ENCODE measurements around the gene KDM4C.

Gene KDM4C

DNA sequence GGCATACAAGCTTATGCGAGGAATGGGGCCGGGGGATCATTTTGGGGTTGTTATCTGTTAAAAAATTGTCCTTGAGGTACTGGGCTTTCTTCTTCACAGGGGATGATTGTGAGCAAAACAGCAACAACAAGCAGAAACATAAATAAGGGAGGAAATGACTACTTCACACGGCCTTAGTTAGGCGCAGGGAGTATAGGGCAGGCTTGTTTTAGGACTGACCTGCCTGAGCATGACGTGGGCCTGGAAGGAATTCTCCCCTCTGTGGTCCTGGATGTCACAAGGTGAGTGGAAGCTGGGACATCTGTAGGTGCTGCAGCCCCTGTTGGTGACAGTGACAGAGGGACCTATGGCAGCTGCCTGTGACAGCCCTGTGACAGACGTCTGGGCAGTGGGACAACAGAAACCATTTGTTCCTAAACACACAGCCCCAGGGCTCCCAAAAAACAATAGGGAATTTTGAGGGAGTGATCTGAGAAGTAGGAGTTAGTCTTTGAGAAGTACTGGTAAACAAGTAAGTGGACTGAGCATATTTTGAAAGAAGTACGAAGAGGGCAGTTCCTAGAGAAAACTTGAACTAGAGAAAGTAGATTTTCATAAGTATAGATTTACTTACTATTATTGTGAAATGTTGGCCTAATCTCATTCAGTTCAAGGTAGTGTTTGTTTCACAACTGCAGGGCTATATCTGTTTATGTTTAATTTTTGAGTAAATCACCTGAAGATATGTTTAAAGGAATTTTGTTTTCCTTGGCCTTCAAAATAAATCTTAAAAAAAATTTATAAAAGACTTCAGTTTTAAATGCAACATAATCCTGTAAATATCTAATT, 113.1 kb downstream of the KDM4C start:
- H3K9ac ChIP-seq (ENCODE audit: low read depth in 1 of 2, low read length in 2 of 2): no peak overlapping the region
- H3K4me1 ChIP-seq (ENCODE audit: control insufficient read depth in 2 of 2, insufficient read depth in 2 of 2, low read length in 2 of 2): no peaks in the 10 kb centered on the region
- peaks cover 3 to 8% of the 10 kb centered on the region in 2 donors for H3K36me3 ChIP-seq (ENCODE audit: control insufficient read depth in 2 of 2, insufficient read depth in 2 of 2, low read length in 2 of 2)
- no peak overlapping the region for H3K4me3 ChIP-seq (ENCODE audit: low read length in 2 of 2)
- H3K27me3 ChIP-seq (ENCODE audit: control insufficient read depth in 2 of 2, insufficient read depth in 2 of 2, low read length in 2 of 2): no peaks in the 10 kb centered on the region
- no peak overlapping the region for H3K27ac ChIP-seq (ENCODE audit: low read depth in 2 of 2, low read length in 2 of 2)
- no peaks in the 10 kb centered on the region for H3K9me3 ChIP-seq (ENCODE audit: control insufficient read depth in 2 of 2, low read length in 2 of 2)

GRCh38 chr9:6873857-6874256, 116.1 kb downstream of the KDM4C start:
- Histone ChIP-seq H3K9me3 (ENCODE audit: control insufficient read depth in 2 of 2, low read length in 2 of 2) (no peaks in the 10 kb centered on the region), H3K4me3 (ENCODE audit: low read length in 2 of 2) (no peak overlapping the region), H3K9ac (ENCODE audit: low read depth in 1 of 2, low read length in 2 of 2) (no peak overlapping the region), H3K36me3 (ENCODE audit: control insufficient read depth in 2 of 2, insufficient read depth in 2 of 2, low read length in 2 of 2) (no peaks in the 10 kb centered on the region), H3K4me1 (ENCODE audit: control insufficient read depth in 2 of 2, insufficient read depth in 2 of 2, low read length in 2 of 2) (no peaks in the 10 kb centered on the region), H3K27me3 (ENCODE audit: control insufficient read depth in 2 of 2, insufficient read depth in 2 of 2, low read length in 2 of 2) (no peaks in the 10 kb centered on the region), H3K27ac (ENCODE audit: low read depth in 2 of 2, low read length in 2 of 2) (no peak overlapping the region)

DNA sequence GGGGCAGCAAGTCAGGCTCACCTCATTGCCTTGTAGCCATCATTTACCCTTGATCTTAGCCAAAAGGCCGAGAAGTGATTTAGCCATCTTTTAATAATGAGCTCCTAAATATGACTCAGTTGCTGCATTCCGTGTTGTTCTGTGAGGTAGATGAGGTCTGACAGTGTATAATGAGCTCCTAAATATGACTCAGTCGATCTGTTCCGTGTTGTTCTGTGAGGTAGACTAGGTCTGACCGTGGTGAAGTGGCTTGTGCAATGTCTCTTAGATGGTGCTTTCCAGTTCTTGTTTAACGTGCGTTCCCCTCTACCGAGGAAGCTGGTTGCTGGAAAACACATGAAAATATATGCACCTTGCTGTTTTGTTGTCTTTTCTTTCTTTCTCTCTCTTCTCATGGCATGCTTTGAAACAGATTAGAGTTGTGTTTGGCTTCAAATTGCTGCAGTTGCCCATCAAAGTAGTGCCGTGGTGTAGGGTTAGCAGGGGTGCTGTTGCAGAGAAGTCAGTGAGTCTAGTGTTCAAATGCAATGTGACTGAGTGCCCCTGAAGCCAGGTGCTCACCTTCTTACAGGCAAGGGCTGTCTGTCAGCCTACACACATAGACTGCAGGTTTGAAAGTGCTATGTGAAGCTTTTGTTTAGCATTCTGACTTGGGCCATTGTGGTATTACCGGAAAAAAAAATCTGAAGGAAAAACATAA, 118.6 kb downstream of the KDM4C start:
- H3K9ac ChIP-seq (ENCODE audit: low read depth in 1 of 2, low read length in 2 of 2): no peak overlapping the region
- H3K27ac ChIP-seq (ENCODE audit: low read depth in 2 of 2, low read length in 2 of 2): no peak overlapping the region
- H3K27me3 ChIP-seq (ENCODE audit: control insufficient read depth in 2 of 2, insufficient read depth in 2 of 2, low read length in 2 of 2): no peaks in the 10 kb centered on the region
- H3K9me3 ChIP-seq (ENCODE audit: control insufficient read depth in 2 of 2, low read length in 2 of 2): no peaks in the 10 kb centered on the region
- H3K36me3 ChIP-seq (ENCODE audit: control insufficient read depth in 2 of 2, insufficient read depth in 2 of 2, low read length in 2 of 2): peaks cover 0 to 6% of the 10 kb centered on the region in 2 donors
- H3K4me3 ChIP-seq (ENCODE audit: low read length in 2 of 2): no peak overlapping the region
- no peaks in the 10 kb centered on the region for H3K4me1 ChIP-seq (ENCODE audit: control insufficient read depth in 2 of 2, insufficient read depth in 2 of 2, low read length in 2 of 2)

DNA sequence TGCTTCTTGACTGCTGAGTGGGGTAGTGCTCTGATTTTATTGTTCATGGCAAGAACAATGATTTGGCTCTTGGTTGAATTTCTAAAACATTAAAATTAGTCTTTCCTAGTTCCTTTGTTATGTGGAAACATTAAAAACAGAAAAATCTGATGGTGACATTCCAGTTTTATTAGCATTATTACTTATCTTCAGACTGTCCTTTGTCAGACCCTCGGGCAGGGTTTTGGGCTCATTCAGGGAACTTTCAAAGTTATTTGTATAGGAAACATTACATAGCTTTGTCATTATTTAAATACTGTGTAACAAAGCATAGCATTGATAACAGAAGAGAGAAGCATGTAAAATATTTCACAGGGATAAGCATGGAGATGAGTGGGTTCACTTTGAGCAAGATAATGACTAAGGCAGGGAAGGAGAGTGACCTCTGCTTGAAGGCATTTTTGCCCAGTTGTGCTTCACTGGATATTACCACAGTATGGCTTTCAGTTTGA, 119.9 kb downstream of the KDM4C start:
- H3K36me3 ChIP-seq (ENCODE audit: control insufficient read depth in 2 of 2, insufficient read depth in 2 of 2, low read length in 2 of 2): peaks cover 0 to 6% of the 10 kb centered on the region in 2 donors

DNA sequence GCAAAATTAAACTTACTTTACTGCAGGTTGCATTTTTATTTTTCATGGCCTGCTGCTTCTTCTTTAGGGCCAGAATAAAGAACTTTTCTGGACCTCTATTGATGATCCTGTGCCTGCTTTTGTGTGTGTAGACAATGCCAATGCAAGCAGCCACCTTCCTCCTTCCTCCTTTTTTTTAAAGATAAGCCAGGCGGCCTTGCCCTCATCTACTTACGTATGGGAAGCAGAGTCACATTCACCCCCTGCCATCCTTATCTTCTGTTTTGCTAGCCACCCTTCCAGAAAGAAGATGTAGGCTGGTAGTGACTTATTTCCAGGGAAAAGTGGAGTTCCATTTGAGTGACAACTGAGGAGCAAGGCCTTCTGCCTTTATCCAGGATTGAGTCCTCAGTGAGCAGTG, 122.9 kb downstream of the KDM4C start:
- Histone ChIP-seq H3K27me3 (ENCODE audit: control insufficient read depth in 2 of 2, insufficient read depth in 2 of 2, low read length in 2 of 2) (no peaks in the 10 kb centered on the region), H3K4me1 (ENCODE audit: control insufficient read depth in 2 of 2, insufficient read depth in 2 of 2, low read length in 2 of 2) (no peaks in the 10 kb centered on the region), H3K4me3 (ENCODE audit: low read length in 2 of 2) (no peak overlapping the region), H3K9me3 (ENCODE audit: control insufficient read depth in 2 of 2, low read length in 2 of 2) (no peaks in the 10 kb centered on the region), H3K36me3 (ENCODE audit: control insufficient read depth in 2 of 2, insufficient read depth in 2 of 2, low read length in 2 of 2) (peaks cover 0 to 6% of the 10 kb centered on the region in 2 donors), H3K27ac (ENCODE audit: low read depth in 2 of 2, low read length in 2 of 2) (no peak overlapping the region), H3K9ac (ENCODE audit: low read depth in 1 of 2, low read length in 2 of 2) (no peak overlapping the region)

More for the DNA sequence above, 119.9 kb downstream of the KDM4C start:
- Histone ChIP-seq H3K27ac (ENCODE audit: low read depth in 2 of 2, low read length in 2 of 2) (no peak overlapping the region), H3K9ac (ENCODE audit: low read depth in 1 of 2, low read length in 2 of 2) (no peak overlapping the region), H3K9me3 (ENCODE audit: control insufficient read depth in 2 of 2, low read length in 2 of 2) (no peaks in the 10 kb centered on the region), H3K4me3 (ENCODE audit: low read length in 2 of 2) (no peak overlapping the region), H3K4me1 (ENCODE audit: control insufficient read depth in 2 of 2, insufficient read depth in 2 of 2, low read length in 2 of 2) (no peaks in the 10 kb centered on the region), H3K27me3 (ENCODE audit: control insufficient read depth in 2 of 2, insufficient read depth in 2 of 2, low read length in 2 of 2) (no peaks in the 10 kb centered on the region)

- Histone ChIP-seq H3K9me3 (ENCODE audit: control insufficient read depth in 2 of 2, low read length in 2 of 2) (no peaks in the 10 kb centered on the region), H3K4me1 (ENCODE audit: control insufficient read depth in 2 of 2, insufficient read depth in 2 of 2, low read length in 2 of 2) (no peaks in the 10 kb centered on the region), H3K36me3 (ENCODE audit: control insufficient read depth in 2 of 2, insufficient read depth in 2 of 2, low read length in 2 of 2) (peaks cover 4 to 9% of the 10 kb centered on the region in 2 donors), H3K9ac (ENCODE audit: low read depth in 1 of 2, low read length in 2 of 2) (no peak overlapping the region), H3K4me3 (ENCODE audit: low read length in 2 of 2) (no peak overlapping the region), H3K27me3 (ENCODE audit: control insufficient read depth in 2 of 2, insufficient read depth in 2 of 2, low read length in 2 of 2) (no peaks in the 10 kb centered on the region), H3K27ac (ENCODE audit: low read depth in 2 of 2, low read length in 2 of 2) (no peak overlapping the region)
Measured at GRCh38 chr9:6884101-6884500, 126.3 kb downstream of the KDM4C start.

DNA sequence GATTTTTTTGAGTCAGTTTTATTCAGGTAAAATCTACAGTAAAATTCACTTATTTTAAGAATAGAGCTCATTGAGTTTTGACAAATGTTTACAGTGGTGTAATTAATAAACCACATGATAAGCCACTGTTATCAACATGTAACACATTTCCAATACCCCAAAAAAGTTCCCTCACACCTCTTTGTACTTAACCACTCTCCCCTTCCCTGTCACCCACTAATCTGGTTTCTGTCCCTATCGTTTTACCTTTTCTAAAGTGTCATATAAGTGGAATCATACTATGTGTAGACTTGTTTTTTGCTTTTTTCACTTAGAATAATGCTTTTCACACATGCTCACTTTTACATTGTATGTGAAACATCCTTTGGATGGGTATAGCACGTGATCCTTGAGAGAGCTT, 127.2 kb downstream of the KDM4C start:
- Histone ChIP-seq H3K9me3 (ENCODE audit: control insufficient read depth in 2 of 2, low read length in 2 of 2) (no peaks in the 10 kb centered on the region), H3K27me3 (ENCODE audit: control insufficient read depth in 2 of 2, insufficient read depth in 2 of 2, low read length in 2 of 2) (no peaks in the 10 kb centered on the region), H3K36me3 (ENCODE audit: control insufficient read depth in 2 of 2, insufficient read depth in 2 of 2, low read length in 2 of 2) (peaks cover 4 to 17% of the 10 kb centered on the region in 2 donors), H3K4me1 (ENCODE audit: control insufficient read depth in 2 of 2, insufficient read depth in 2 of 2, low read length in 2 of 2) (peaks cover 0 to 1% of the 10 kb centered on the region in 2 donors), H3K4me3 (ENCODE audit: low read length in 2 of 2) (no peak overlapping the region), H3K9ac (ENCODE audit: low read depth in 1 of 2, low read length in 2 of 2) (no peak overlapping the region), H3K27ac (ENCODE audit: low read depth in 2 of 2, low read length in 2 of 2) (no peak overlapping the region)

GRCh38 chr9:6887051-6887450, 129.3 kb downstream of the KDM4C start:
- peaks cover 4 to 13% of the 10 kb centered on the region in 2 donors for H3K36me3 ChIP-seq (ENCODE audit: control insufficient read depth in 2 of 2, insufficient read depth in 2 of 2, low read length in 2 of 2)
- H3K27ac ChIP-seq (ENCODE audit: low read depth in 2 of 2, low read length in 2 of 2): no peak overlapping the region
- no peak overlapping the region for H3K9ac ChIP-seq (ENCODE audit: low read depth in 1 of 2, low read length in 2 of 2)
- no peaks in the 10 kb centered on the region for H3K9me3 ChIP-seq (ENCODE audit: control insufficient read depth in 2 of 2, low read length in 2 of 2)
- no peak overlapping the region for H3K4me3 ChIP-seq (ENCODE audit: low read length in 2 of 2)
- no peaks in the 10 kb centered on the region for H3K27me3 ChIP-seq (ENCODE audit: control insufficient read depth in 2 of 2, insufficient read depth in 2 of 2, low read length in 2 of 2)
- peaks cover 0 to 3% of the 10 kb centered on the region in 2 donors for H3K4me1 ChIP-seq (ENCODE audit: control insufficient read depth in 2 of 2, insufficient read depth in 2 of 2, low read length in 2 of 2)

DNA sequence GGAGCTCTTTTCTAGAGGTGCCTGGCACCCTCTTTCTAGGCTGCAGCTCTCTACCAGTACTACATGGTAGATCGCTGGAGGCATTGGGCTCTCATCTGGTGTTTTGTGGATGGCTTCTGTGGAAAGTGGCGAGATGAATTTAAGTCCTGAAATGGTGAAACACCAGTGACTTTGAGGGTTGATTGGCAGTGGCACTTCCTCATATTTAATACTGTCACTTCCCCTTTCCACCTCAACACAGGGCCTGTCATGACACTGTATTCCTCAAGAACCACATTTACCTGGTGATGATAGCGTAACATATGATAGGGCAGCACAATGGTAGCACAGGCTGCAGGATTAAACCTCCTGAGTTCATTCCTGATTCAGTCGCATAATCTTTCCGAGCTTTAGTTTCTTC, 132.1 kb downstream of the KDM4C start:
- no peaks in the 10 kb centered on the region for H3K9me3 ChIP-seq (ENCODE audit: control insufficient read depth in 2 of 2, low read length in 2 of 2)
- peaks cover 13 to 29% of the 10 kb centered on the region in 2 donors for H3K36me3 ChIP-seq (ENCODE audit: control insufficient read depth in 2 of 2, insufficient read depth in 2 of 2, low read length in 2 of 2)
- no peak overlapping the region for H3K27ac ChIP-seq (ENCODE audit: low read depth in 2 of 2, low read length in 2 of 2)

More for the DNA sequence above, 132.1 kb downstream of the KDM4C start:
- no peak overlapping the region for H3K4me3 ChIP-seq (ENCODE audit: low read length in 2 of 2)
- H3K4me1 ChIP-seq (ENCODE audit: control insufficient read depth in 2 of 2, insufficient read depth in 2 of 2, low read length in 2 of 2): peaks cover 0 to 3% of the 10 kb centered on the region in 2 donors
- H3K27me3 ChIP-seq (ENCODE audit: control insufficient read depth in 2 of 2, insufficient read depth in 2 of 2, low read length in 2 of 2): no peaks in the 10 kb centered on the region
- H3K9ac ChIP-seq (ENCODE audit: low read depth in 1 of 2, low read length in 2 of 2): no peak overlapping the region

Data from mucosa of rectum (tissue), 2 donors.